Osteoblast (primary cell): ENCODE results near the gene UTS2B. TPM values are rescaled to one million over a fixed set of nuclear protein-coding genes. Genes with fewer than 3 reads are reported as not detected.

Experiments
- DNase-seq: peaks from one replicate; pipeline ENCODE4 v3.0.0; 2011; ENCODE audit warnings: low spot score, mixed read lengths; ENCODE audit not compliant: insufficient read length; ENCODE audit errors: missing footprints
- H2AFZ ChIP-seq: 2 replicates; pipeline ENCODE4 v1.6.0; 2011; ENCODE audit warnings: mild to moderate bottlenecking, low read length
- H3K27ac ChIP-seq: 2 replicates; pipeline ENCODE4 v1.5.1; 2011; ENCODE audit warnings: mild to moderate bottlenecking, low read depth, low read length, moderate library complexity
- H3K27me3 ChIP-seq: 2 replicates; pipeline ENCODE4 v1.6.0; 2012; ENCODE audit warnings: mild to moderate bottlenecking, control low read depth, inconsistent platforms, low read length, moderate library complexity; ENCODE audit not compliant: insufficient read depth
- H3K36me3 ChIP-seq: 2 replicates; pipeline ENCODE4 v1.5.1; 2011; ENCODE audit warnings: mild to moderate bottlenecking, low read length, control low read depth, moderate library complexity; ENCODE audit not compliant: insufficient read depth
- H3K4me1 ChIP-seq: 2 replicates; pipeline ENCODE4 v1.5.1; 2011; ENCODE audit warnings: mild to moderate bottlenecking, low read length, control low read depth, moderate library complexity; ENCODE audit not compliant: insufficient read depth
- H3K4me2 ChIP-seq: 2 replicates; pipeline ENCODE4 v1.6.0; 2011; ENCODE audit warnings: mild to moderate bottlenecking, low read length; ENCODE audit not compliant: insufficient read depth
- H3K4me3 ChIP-seq: fragments of 200-600 bp; sonication (generic); 3 replicates; pipeline ENCODE4 v1.5.1; 2012; ENCODE audit warnings: mild to moderate bottlenecking, low read length, inconsistent platforms; ENCODE audit not compliant: insufficient read depth
- H3K79me2 ChIP-seq: 2 replicates; pipeline ENCODE4 v1.6.0; 2012; ENCODE audit warnings: mild to moderate bottlenecking, low read length, control low read depth, inconsistent platforms; ENCODE audit not compliant: insufficient read depth
- H3K9me3 ChIP-seq: 2 replicates; pipeline ENCODE4 v1.5.1; 2011; ENCODE audit warnings: low read depth, low read length, control low read depth
- H4K20me1 ChIP-seq: 2 replicates; pipeline ENCODE4 v1.6.0; 2012; ENCODE audit warnings: mild to moderate bottlenecking, low read length, control low read depth; ENCODE audit not compliant: insufficient read depth
- CTCF ChIP-seq: IDR thresholded peaks from 2 replicates; pipeline ENCODE4 v1.5.1; 2011; ENCODE audit warnings: mild to moderate bottlenecking, low read depth, low read length, moderate library complexity; ENCODE audit errors: extremely low read depth
- total RNA-seq: library from RNA; depleted of rRNA; stranded (reverse); fragments of >200 nt; gene quantifications from 2 replicates; pipeline ENCODE4 v1.2.3, GENCODE V29; 2012

UTS2B gene
- total RNA-seq, 1 donor = 1.1 TPM

- no peak for TF ChIP-seq CTCF
- peak overlapping the region; percentile 95 for H2AFZ ChIP-seq
- H3K27me3 ChIP-seq = no peaks in the 10 kb centered on the region
- H3K27ac ChIP-seq = peak overlapping the region; percentile 89
- H3K4me2 ChIP-seq = peak overlapping the region; percentile 85
- H3K9me3 ChIP-seq = no peaks in the 10 kb centered on the region
- no peak for DNase-seq
- peaks cover 16% of the 10 kb centered on the region for H3K4me1 ChIP-seq
- peaks cover 41% of the 10 kb centered on the region for H3K79me2 ChIP-seq
- no peaks in the 10 kb centered on the region for H4K20me1 ChIP-seq
- no peaks in the 10 kb centered on the region for H3K36me3 ChIP-seq
- peak overlapping the region; percentile 88 for H3K4me3 ChIP-seq
Observed at GRCh38 chr3:191328383-191328961, 1.9 kb downstream of the UTS2B start.

- peaks cover 13% of the 10 kb centered on the region for H3K4me1 ChIP-seq
- TF ChIP-seq CTCF = no peak
- H3K9me3 ChIP-seq = no peaks in the 10 kb centered on the region
- H3K27ac ChIP-seq = no peak overlapping the region
- no peak overlapping the region for H3K4me2 ChIP-seq
- H2AFZ ChIP-seq = peak overlapping the region; percentile 29
- no peak for DNase-seq
- H3K79me2 ChIP-seq = peaks cover 32% of the 10 kb centered on the region
- no peaks in the 10 kb centered on the region for H3K36me3 ChIP-seq
- H3K4me3 ChIP-seq = no peak overlapping the region
- no peaks in the 10 kb centered on the region for H4K20me1 ChIP-seq
- no peaks in the 10 kb centered on the region for H3K27me3 ChIP-seq
Observed at GRCh38 chr3:191327526-191327925, 2.8 kb downstream of the UTS2B start.

GRCh38 chr3:191324936-191325335 is 5.4 kb downstream of the UTS2B start:
- Histone ChIP-seq H3K27me3 (no peaks in the 10 kb centered on the region), H2AFZ (no peak overlapping the region), H3K4me2 (no peak overlapping the region), H3K36me3 (no peaks in the 10 kb centered on the region), H3K4me3 (no peak overlapping the region), H3K27ac (no peak overlapping the region), H4K20me1 (no peaks in the 10 kb centered on the region), H3K9me3 (no peaks in the 10 kb centered on the region), H3K4me1 (peaks cover 4% of the 10 kb centered on the region), H3K79me2 (peaks cover 6% of the 10 kb centered on the region)
- DNase-seq = no peak
- no peak for TF ChIP-seq CTCF

- Histone ChIP-seq H3K4me3 (no peak overlapping the region), H2AFZ (no peak overlapping the region), H3K4me2 (no peak overlapping the region), H3K79me2 (no peaks in the 10 kb centered on the region), H3K9me3 (no peaks in the 10 kb centered on the region), H3K4me1 (no peaks in the 10 kb centered on the region), H3K36me3 (no peaks in the 10 kb centered on the region), H3K27ac (no peak overlapping the region), H3K27me3 (no peaks in the 10 kb centered on the region), H4K20me1 (no peaks in the 10 kb centered on the region)
- no peak for TF ChIP-seq CTCF
- DNase-seq = no peak
Observed at GRCh38 chr3:191321019-191321767, 9.1 kb downstream of the UTS2B start.
